HG02623 (cell line): ENCODE measurements around the gene CELA2A.
"Not testable (repeated sequence)": the region's sequence is repeated elsewhere in the genome, so short reads cannot be mapped to it uniquely, and the experiment has no call there.

Source experiments
- ATAC-seq: cut with Tn5 transposase; IDR thresholded peaks from one replicate; pipeline ENCODE4 v1.9.1; 2021; ENCODE audit warnings: moderate library complexity; ENCODE audit not compliant: unreplicated experiment

The CELA2A gene

DNA sequence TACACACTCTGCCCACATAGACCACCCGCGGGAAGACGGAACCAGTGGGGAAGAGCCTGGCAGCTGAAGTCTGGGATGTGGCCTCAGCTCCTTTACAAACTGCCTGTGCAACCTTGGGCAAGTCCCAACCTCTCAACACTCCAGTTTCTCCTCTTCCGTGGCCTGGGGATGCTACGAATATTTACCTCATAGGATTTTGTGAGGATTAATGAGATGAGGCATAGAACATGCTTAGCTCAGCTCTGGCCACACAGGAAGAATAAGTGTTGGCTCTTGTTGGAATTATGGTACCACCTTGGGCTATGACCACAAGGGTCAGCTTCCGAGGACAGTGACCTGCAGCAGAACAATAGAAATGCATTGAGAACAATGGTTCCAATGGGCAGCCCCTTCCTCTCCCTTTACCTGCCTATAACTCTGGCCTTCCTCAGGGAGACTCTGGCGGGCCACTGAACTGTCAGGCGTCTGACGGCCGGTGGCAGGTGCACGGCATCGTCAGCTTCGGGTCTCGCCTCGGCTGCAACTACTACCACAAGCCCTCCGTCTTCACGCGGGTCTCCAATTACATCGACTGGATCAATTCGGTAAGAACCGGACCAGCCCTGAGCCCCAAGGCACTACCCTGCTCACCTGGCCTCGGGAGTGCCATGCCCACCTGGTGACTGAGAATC lies 10.6 kb downstream of the CELA2A start:
- not testable (repeated sequence) for ATAC-seq

DNA sequence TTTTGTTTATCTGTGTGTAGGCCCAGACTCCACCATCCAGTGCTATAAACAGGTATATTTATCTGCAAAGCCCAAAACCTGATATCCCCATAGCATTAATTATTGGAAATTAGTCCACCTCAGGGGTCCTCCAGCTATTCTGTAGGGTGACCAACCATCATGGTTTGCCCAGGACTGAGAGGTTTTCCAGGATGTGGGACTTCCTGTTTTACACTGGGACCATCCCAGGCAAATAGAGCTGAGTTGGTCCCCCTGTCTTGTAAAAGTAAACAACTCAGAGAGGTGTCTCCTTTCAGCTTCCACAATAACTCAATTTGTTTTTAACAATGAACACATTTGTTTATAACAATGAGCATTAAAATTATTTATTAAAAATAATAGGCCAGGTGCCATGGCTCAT lies 11.6 kb downstream of the CELA2A start:
- ATAC-seq: no peak

DNA sequence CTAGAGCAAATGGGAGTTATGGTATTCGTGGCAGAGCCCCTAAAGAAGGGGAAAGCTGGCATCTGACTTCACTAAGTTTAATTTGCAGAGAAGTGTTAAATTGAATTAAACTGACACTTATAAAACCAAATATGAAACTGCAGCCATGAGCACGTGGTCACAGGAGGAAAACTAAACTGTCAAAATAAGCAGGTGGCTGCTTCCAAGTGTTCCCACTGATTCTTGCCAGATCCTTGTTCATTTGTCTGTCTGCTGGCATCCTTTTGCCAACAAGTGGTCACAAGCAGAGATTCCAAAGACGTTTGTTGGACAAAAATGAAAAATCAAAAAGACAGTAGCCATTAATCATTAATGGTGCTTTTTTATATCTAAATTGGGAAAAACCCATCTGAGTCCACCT lies 12.8 kb downstream of the CELA2A start:
- no peak for ATAC-seq

DNA sequence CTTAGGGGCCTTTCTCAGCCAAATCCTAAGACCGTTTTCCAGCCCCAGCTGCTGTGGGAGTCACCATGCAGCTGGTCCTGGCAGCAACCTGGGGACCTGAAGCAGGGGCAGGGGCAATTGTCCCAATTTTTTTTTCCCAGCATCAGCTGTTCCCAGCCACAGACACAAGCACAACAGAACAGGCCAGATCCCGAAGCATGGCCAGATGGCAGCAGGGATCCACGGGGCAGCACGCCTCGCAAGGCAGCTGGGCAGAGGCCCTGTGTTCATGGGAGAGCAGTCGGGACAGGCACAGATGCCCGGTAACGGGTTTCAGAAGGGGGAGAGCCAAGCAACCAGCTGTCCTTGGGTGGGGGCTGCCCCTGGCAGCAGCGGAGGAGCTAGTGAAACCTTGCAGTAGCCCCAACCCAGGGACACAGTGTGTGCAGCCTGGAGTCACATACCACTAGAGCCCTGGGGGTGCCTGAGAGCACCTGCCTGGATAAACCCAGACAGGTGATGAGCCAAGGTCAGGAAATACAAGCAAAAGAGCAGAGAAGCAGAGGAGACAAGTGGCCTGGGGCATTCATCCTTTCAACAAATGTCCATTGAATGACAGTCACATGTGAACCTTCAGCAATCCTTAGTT lies 13.4 kb downstream of the CELA2A start:
- ATAC-seq: not testable (repeated sequence)

DNA sequence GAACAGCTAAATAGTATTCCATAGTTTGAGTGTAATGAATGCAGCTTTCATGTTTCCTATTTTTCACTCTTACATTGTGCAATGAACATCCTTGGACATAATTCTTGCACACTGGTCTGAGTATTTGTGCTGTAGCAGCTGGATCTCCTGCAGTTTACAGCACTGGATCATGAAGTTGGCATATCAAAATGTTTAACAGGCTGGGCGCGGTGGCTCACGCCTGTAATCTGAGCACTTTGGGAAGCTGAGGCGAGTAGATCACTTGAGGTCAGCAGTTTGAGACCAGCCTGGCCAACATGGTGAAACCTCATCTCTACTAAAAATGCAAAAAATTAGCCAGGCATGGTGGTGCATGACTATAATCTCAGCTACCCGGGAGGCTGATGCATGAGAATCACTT lies 14.5 kb downstream of the CELA2A start:
- ATAC-seq: not testable (repeated sequence)

DNA sequence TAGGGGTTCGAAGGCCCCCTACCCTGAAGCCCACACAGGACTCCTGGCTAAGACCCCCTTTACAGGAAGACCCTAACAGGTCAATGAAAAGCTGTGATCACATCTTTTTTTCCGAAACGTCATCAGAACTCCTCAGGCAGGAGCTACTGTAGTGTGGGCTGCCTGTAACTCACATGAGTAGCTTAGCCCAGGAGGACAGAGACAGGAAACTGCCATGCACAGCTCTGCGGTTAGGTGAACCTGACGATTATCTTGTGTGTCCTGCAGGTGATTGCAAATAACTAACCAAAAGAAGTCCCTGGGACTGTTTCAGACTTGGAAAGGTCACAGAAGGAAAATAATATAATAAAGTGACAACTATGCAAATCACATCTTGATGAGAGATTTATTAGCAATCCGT lies 15.2 kb downstream of the CELA2A start:
- not testable (repeated sequence) for ATAC-seq

DNA sequence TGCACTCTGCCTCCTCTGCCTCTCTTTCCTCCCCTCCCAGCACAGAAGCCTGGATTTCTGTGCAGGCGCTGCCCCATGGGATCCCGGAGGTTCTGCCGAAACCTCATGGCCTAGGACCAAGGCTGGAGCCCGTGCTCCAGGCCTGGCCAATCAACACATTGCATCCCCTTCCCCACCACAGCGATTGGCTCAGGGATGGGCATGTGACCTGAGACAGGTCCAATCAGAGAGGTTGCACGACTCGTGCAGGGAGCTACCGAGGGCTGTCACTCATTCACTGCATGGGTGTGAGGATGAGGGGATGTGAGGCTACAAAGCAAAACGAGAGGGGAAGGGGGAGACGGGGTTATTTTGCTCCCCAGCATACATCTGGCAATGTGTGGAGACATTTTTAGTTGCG lies 16.1 kb downstream of the CELA2A start:
- ATAC-seq: no peak

DNA sequence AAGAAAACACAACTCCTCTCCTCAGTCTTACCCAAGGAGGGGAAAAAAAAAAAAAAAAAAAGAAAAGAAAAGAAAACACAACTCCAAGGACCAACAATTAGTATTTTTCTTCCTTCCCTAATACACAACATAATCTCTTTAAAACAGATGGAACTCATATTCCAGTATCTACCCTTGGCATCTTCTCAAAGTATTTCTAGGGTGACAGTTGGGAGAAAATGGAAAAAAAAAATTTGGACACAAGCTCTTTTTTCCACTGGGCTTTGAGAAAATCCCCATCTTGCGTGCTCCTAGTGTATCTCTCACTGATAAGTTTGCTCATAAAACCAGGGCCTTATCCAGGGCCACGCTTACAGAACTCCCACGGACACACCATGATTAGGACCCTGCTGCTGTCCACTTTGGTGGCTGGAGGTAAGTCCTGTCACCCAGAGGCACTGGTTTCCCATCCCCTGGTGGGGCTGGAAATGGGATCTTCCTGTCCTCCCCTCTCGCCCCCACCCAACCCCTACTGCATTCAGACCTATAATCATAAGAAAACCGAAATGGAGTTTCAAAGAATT lies 19.3 kb downstream of the CELA2A start, which contains the start of gene CELA2B:
TSS of gene CELA2B (plus strand) at position 353 of the 563 bp plus-strand sequence. CDS start at position 375, 22 bp downstream.
- ATAC-seq: no peak

DNA sequence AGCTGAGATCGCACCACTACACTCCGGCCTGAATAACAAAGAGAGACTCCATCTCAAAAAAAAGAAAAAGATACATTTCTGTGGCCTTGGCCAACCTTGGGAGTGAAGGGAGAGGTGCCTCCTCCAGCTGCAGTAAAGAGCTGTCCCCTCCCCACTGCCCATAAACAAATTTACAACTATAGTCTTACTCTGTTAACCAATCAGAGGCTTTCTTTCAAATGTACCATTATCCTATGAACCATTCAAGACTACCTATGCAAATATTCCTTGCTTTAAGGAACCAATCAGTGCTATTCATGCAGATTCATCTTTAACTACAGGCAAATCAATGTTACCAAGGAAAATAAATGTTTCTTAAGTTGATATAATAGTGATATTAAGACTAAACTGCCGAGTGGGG lies 20.4 kb downstream of the CELA2A start:
- no peak for ATAC-seq

DNA sequence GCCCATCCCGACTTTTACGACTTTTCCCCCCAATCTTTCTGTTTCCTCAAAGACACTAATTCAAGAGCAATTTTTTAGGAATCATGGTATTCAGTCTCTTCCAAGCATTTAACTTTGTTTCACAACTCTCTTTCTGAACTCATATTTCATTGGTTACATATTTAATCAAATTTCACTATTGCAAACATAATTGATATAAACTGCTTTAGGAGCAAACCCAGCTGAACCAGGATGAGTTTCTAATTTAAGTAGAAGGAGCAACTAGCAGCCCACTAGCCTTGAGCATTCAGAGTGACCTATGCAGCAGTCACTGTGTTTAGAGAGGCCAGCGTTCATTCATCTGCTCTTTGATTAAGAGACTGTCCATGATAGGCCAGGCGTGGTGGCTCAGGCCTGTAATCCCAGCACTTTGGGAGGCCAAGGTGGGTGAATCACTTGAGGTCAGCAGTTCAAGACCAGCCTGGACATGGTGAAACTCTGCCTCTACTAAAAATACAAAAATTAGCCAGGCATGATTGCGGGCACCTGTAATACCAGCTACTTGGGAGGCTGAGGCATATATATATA lies 21.2 kb downstream of the CELA2A start:
- ATAC-seq: no peak

DNA sequence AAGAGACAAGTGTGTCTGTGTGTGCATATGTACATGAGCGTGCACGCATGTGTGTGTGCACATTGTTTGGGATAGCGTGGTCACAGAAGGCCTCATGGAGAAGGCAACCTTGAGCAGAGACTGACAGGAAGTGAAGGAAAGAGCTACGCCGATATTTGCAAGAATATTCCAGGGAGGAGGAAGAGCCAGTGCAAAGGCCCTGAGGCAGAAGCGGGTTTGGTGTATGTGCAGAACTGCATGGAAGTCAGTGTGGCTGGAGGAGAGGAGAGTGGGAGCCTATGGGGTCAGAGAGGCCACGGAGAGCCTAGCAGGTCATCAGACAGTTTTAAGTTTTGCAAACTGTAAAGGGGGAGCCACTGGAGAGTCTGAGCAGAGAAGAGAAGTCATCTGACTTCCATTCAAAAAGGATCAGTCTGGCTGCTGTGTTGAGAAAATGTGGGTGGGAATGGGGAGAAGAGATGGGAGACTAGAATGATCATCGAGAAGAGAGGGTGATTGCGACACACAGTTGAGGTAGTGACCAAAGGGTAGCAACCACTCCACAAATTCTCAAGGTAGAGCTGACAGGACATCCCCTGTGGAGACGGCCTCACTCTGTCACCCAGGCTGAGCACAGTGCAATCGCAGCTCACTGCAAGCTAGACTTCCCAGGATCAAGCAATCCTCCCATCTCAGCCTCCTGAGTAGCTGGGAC lies 23.3 kb downstream of the CELA2A start:
- ATAC-seq: no peak

DNA sequence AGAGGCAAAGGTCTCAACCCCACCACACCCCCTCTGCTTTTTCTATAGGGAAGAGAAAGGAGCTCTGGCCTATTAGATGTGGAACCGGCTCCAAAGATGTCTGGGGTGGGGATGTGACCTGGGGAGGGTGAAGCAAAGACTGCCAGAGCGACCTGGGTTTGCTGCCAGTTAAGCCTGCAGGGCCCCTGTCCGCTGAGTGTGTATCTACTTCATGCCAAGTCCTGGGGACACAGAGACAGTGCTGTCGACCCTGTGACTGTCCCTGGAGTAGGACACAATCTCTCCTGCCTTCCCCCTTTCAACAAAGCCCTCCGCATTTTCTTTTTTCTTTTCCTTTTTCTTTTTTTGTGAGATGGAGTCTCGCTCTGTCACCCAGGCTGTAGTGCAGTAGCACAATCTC lies 25.9 kb downstream of the CELA2A start:
- not testable (repeated sequence) for ATAC-seq

DNA sequence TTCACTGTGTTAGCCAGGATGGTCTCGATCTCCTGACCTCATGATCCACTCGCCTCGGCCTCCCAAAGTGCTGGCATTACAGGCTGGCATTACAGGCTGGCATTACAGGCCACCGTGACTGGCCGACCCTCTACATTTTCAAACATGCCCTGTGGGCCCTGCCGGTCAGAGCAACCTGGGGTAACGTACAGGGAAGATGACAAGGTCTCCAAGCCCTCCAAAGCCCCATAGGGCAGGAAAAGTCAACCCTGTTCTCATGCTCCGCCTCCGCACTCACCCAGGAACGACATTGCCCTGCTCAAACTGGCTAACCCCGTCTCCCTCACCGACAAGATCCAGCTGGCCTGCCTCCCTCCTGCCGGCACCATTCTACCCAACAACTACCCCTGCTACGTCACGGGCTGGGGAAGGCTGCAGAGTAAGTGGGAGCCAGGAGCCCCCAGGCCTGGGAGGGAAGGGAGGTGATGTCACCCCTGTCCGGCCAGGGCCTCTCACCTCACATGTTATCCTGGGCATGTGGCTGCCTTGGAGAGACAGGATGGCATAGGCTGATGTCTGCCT lies 26.5 kb downstream of the CELA2A start:
- ATAC-seq: not testable (repeated sequence)

DNA sequence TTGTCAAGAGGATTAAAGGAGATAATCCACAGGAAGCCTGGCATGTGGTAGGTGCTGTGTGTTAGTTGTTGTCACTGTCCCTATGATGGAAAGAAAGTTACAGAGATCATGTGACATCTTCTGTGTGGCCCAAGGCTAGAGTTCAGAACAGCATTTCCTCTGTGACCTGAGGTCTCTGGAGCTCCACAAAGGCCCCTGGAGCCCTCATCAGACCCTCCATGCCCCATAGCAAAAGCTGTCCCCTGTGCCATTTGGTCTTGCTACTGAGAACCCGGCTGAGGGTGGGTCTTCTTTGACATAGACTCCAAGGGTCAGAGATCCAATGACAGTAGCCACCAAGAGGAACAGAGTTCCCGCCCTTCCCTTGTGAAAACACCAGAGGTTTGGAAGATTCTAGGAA lies 27.4 kb downstream of the CELA2A start:
- no peak for ATAC-seq

DNA sequence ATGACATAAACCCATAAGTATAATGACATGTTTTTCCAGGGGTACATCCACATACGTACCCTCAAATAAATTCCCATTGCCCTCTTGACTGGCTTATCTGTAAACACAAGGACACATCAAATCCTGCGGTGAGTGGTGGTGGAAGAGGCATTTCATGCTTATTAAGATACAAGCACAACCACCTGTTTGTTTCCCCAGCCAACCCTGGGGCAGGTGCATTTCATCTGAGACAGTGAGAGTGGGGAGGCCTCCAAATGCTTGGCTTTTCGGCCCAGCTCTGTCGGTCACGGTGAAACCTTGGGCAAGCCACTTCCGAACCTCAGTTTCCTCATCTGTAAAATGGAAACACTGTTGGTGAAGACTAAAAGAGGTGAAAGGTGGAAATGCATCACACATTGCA lies 27.9 kb downstream of the CELA2A start:
- ATAC-seq: not testable (repeated sequence)

DNA sequence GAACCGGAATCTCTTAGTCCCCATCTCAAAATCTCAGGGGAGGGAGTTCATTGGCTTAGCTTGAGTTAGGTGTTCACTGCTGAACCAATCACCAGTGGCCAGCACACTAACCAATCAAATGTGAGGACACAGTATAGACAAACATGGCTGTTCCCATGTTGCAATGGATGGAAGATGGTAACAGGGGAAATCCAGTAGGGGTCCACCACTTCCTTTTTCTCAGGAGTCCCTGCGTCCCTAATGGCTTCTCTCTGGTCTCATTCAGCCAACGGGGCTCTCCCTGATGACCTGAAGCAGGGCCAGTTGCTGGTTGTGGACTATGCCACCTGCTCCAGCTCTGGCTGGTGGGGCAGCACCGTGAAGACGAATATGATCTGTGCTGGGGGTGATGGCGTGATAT lies 29.1 kb downstream of the CELA2A start:
- no peak for ATAC-seq

DNA sequence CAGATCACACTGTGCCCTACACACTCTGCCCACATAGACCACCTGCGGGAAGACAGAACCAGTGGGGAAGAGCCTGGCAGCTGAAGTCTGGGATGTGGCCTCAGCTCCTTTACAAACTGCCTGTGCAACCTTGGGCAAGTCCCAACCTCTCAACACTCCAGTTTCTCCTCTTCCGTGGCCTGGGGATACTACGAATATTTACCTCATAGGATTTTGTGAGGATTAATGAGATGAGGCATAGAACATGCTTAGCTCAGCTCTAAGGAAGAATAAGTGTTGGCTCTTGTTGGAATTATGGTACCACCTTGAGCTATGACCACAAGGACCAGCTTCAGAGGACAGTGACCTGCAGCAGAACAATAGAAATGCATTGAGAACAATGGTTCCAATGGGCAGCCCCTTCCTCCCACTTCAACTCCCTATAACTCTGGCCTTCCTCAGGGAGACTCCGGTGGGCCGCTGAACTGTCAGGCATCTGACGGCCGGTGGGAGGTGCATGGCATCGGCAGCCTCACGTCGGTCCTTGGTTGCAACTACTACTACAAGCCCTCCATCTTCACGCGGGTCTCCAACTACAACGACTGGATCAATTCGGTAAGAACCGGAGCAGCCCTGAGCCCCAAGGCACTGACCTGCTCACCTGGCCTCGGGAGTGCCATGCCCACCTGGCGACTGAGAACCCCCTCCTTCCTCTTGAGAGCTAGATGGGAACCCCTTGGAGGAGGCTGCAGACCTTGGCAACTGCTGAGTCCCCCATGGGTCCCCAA lies 30.5 kb downstream of the CELA2A start:
- not testable (repeated sequence) for ATAC-seq

DNA sequence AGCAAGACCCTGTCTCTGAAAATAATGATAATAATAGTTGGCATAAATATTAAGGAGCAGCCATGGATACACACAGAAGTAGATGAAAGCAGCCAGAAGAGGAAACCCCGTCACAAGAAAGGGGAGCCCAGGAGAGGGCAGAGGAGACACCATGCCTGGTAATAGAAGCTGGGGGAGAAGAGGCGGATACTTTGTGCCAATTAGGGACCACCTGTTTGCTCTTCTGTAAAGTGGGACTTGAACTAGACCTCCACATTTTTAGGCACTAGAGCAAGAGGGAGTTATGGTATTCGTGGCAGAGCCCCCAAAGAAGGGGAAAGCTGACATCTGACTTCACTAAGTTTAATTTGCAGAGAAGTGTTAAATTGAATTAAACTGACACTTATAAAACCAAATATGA lies 31.8 kb downstream of the CELA2A start:
- ATAC-seq: no peak

DNA sequence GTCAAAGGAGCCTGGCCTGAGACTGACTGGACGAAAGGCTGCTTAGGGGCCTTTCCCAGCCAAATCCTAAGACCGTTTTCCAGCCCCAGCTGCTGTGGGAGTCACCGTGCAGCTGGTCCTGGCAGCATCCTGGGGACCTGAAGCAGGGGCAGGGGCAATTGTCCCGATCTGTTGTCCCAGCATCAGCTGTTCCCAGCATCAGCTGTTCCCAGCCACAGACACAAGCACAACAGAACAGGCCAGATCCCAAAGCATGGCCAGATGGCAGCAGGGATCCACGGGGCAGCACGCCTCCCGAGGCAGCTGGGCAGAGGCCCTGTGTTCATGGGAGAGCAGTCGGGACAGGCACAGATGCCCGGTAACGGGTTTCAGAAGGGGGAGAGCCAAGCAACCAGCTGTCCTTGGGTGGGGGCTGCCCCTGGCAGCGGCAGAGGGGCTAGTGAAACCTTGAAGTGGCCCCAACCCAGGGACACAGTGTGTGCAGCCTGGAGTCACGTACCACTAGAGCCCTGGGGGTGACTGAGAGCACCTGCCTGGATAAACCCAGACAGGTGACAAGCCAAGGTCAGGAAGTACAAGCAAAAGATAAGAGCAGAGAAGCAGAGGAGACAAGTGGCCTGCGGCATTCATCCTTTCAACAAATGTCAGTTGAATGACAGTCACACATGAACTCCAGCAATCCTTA lies 32.7 kb downstream of the CELA2A start:
- ATAC-seq: no peak

DNA sequence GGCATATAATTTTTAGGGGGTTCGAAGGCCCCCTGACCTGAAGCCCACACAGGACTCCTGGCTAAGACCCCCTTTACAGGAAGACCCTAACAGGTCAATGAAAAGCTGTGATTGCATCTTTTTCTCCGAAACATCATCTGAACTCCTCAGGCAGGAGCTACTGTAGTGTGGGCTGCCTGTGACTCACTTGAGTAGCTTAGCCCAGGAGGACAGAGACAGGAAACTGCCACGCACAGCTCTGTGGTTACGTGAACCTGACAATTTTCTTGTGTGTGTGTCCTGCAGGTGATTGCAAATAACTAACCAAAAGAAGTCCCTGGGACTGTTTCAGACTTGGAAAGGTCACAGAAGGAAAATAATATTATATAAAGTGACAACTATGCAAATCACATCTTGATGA lies 34.5 kb downstream of the CELA2A start:
- ATAC-seq: not testable (repeated sequence)
